MCF 10A (cell line): ENCODE results near the gene TSFM. TPM values are rescaled to one million over a fixed set of nuclear protein-coding genes. Genes with fewer than 3 reads are reported as not detected.
A peak's percentile ranks its signal among the peaks of the same experiment; 100 is the strongest.
"Not testable (repeated sequence)": the region's sequence is repeated elsewhere in the genome, so short reads cannot be mapped to it uniquely, and the experiment has no call there.

Source experiments
- BruUV-seq: library from RNA; stranded (reverse); fragments of 400-500 nt; replicated peaks from 2 replicates; lab custom pipeline; 2021; lab: Mats Ljungman, UMichigan
- CTCF ChIA-PET: fragments of 300-600 bp; sonication (Branson Sonifier 250); formaldehyde crosslinking; extraction: SDS; loops from one replicate; lab custom pipeline; 2021; ENCODE audit warnings: antibody characterized with exemption, inconsistent platforms; lab: Yijun Ruan, JAX
- POLR2A ChIA-PET: fragments of 300-600, 350-650 bp; sonication (Branson Sonifier 250); formaldehyde crosslinking; extraction: SDS; loops from one replicate; lab custom pipeline; 2020; ENCODE audit warnings: antibody characterized with exemption, inconsistent platforms; lab: Yijun Ruan, JAX
- DNase-seq: peaks from one replicate; pipeline ENCODE4 v3.0.0-alpha.2; 2018; ENCODE audit not compliant: unreplicated experiment
- H3K27ac Mint-ChIP-seq: one replicate; pipeline ENCODE4 v1.8.0; 2022; ENCODE audit warnings: mild to moderate bottlenecking, low read depth, mixed read lengths; ENCODE audit not compliant: unreplicated experiment
- H3K27me3 Mint-ChIP-seq: one replicate; pipeline ENCODE4 v1.8.0; 2022; ENCODE audit warnings: mixed read lengths; ENCODE audit not compliant: insufficient read depth, unreplicated experiment
- H3K36me3 Mint-ChIP-seq: one replicate; pipeline ENCODE4 v1.8.0; 2022; ENCODE audit warnings: mild to moderate bottlenecking, moderate library complexity, mixed read lengths; ENCODE audit not compliant: insufficient read depth, unreplicated experiment
- H3K4me1 Mint-ChIP-seq: one replicate; pipeline ENCODE4 v1.8.0; 2022; ENCODE audit warnings: mixed read lengths; ENCODE audit not compliant: insufficient read depth, unreplicated experiment
- H3K4me3 Mint-ChIP-seq: one replicate; pipeline ENCODE4 v1.8.0; 2022; ENCODE audit warnings: mild to moderate bottlenecking, moderate library complexity, mixed read lengths; ENCODE audit not compliant: unreplicated experiment
- H3K9me3 Mint-ChIP-seq: one replicate; pipeline ENCODE4 v1.8.0; 2022; ENCODE audit warnings: mixed read lengths; ENCODE audit not compliant: unreplicated experiment
- intact Hi-C: fragments of 100-400 bp; cut with micrococcal nuclease; formaldehyde crosslinking; loops from 2 replicates; pipeline ENCODE4 v1.14.1; 2022
- total RNA-seq: library from RNA; stranded (reverse); gene quantifications from 2 replicates; pipeline ENCODE4 v1.2.3, GENCODE V29; 2022
- TF ChIP-seq, protein P1 (sequence below): fragments of 200-600 bp; IDR thresholded peaks from one replicate; pipeline ENCODE4 v1.8.0; 2022; ENCODE audit warnings: antibody characterized with exemption, mild to moderate bottlenecking; ENCODE audit not compliant: unreplicated experiment

Gene TSFM
- total RNA-seq, 1 experiment from 2014 or later: 32.6 TPM

DNA sequence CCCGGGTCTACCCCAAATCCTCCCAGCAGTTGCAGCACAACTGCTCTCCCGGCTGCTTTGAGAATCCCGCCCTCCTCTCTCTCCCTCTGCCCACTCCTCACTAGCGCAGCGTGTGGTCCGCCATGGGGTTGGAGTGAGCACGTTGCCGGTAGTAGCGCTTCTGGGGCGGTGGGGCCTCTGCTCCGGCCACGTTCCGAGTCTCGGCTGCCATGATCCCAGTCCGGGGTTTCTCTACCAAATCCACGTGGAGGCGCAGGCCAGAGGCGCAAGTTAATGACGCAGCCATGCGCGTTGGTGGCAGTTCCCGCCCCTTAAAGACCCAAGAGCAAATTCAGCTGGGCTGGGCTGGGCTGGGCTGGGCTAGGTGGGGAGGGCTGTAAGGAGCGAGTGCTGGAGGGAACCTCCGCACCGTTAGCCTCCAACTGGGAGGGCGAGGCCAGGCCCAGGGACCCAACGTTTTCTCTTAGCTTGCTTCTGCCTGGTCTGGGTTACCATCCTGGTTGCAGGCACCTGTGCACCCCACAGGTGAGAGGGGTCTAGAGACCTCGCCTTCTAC is 10.6 kb upstream of the TSFM start, which contains the start of gene METTL1:
TSS of gene METTL1 (minus strand) at position 233 of the 556 bp plus-strand sequence. CDS start at position 211, 22 bp downstream.
- Mint-ChIP-seq H3K9me3 (no peaks in the 10 kb centered on the region), H3K4me1 (peaks cover 33% of the 10 kb centered on the region), H3K4me3 (peak within 1 kb of the TSS; percentile 99), H3K36me3 (peaks cover 13% of the 10 kb centered on the region), H3K27ac (peak within 1 kb of the TSS; percentile 100), H3K27me3 (no peaks in the 10 kb centered on the region)
- peak; percentile 97 for DNase-seq
- BruUV-seq: no TSS peak
- intact Hi-C loops: no loop called here
- ChIA-PET POLR2A (interaction anchor here (0.6 to 3.4 kb wide), 17 partner anchors 10 to 255 kb away, joined by 3 to 39 read pairs (median 4); partner anchors contain the start of genes CDK4, MARCHF9, TSFM and TSPAN31), CTCF (interaction anchor here (0.6 to 1.7 kb wide), 5 partner anchors 9 to 675 kb away, joined by 3 to 6 read pairs (median 4); partner anchors contain the start of gene TSFM)
- TF ChIP-seq, protein P1, sequence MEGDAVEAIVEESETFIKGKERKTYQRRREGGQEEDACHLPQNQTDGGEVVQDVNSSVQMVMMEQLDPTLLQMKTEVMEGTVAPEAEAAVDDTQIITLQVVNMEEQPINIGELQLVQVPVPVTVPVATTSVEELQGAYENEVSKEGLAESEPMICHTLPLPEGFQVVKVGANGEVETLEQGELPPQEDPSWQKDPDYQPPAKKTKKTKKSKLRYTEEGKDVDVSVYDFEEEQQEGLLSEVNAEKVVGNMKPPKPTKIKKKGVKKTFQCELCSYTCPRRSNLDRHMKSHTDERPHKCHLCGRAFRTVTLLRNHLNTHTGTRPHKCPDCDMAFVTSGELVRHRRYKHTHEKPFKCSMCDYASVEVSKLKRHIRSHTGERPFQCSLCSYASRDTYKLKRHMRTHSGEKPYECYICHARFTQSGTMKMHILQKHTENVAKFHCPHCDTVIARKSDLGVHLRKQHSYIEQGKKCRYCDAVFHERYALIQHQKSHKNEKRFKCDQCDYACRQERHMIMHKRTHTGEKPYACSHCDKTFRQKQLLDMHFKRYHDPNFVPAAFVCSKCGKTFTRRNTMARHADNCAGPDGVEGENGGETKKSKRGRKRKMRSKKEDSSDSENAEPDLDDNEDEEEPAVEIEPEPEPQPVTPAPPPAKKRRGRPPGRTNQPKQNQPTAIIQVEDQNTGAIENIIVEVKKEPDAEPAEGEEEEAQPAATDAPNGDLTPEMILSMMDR: no peak

DNA sequence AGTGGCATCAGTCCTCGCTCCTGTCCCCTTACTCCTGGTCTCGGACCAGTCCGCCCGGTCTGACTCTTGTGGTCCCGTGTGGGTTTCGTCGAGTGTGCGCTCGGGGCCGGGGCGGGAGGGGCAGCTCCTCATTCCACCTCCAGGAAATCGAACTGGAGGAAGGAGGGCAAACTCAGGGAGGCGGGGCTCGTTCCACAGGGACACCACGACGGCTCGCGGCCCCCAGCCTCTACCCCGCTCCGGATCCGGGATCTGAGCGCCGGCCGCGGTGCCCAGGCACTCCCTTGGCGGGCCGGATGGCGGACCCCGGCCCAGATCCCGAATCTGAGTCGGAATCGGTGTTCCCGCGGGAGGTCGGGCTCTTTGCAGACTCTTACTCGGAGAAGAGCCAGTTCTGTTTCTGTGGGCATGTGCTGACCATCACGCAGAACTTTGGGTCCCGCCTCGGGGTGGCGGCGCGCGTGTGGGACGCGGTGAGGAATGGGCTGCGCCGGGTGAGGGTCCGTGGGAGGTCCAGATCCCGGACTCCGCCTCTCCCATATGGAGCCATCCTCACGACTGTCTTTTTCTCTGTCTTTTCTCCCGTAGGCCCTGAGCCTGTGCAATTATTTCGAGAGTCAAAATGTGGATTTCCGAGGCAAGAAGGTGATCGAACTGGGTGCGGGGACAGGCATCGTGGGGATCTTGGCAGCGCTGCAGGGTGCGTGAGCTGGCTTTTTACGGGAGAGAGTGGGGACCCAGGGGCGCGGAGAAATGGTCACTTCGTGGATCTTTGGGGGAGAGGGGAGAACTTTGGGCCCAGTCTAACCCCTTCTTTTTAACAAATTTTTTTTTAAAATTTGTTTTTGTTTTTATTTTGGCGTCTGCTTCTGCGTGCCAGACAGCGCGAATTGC is 9.9 kb upstream of the TSFM start, which contains the start of gene EEF1AKMT3:
TSS of gene EEF1AKMT3 (plus strand) at position 186 of the 894 bp plus-strand sequence. CDS start at position 297, 111 bp downstream.
- Mint-ChIP-seq H3K9me3 (no peaks in the 10 kb centered on the region), H3K36me3 (peaks cover 19% of the 10 kb centered on the region), H3K4me1 (peaks cover 33% of the 10 kb centered on the region), H3K27me3 (no peaks in the 10 kb centered on the region), H3K4me3 (peak within 1 kb of the TSS; percentile 99), H3K27ac (peak within 1 kb of the TSS; percentile 100)
- no TSS peak for BruUV-seq
- ChIA-PET POLR2A (interaction anchor here (0.6 to 3.4 kb wide), 17 partner anchors 9 to 255 kb away, joined by 3 to 39 read pairs (median 4); partner anchors contain the start of genes CDK4, MARCHF9, TSFM and TSPAN31), CTCF (interaction anchor here (0.6 to 1.7 kb wide), 5 partner anchors 9 to 676 kb away, joined by 3 to 6 read pairs (median 4); partner anchors contain the start of gene TSFM)
- peak; percentile 66 for DNase-seq
- intact Hi-C loops: no loop called here
- TF ChIP-seq, protein P1: no peak

DNA sequence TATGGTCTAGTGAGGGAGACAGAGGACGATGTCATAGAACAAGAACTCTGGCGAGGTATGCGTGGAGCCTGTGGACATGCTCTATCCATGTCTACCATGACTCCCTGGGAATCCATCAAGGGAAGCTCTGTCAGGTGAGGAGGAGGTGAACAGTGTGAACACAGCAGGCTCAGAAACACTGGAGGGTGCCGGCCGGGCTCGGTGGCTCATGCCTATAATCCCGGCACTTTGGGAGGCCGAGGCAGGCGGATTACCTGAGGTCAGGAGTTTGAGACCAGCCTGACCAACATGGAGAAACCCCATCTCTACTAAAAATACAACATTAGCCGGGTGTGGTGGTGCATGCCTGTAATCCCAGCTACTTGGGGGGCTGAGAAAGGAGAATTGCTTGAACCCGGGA is 8.0 kb upstream of the TSFM start:
- H3K9me3 Mint-ChIP-seq, intact Hi-C loops, DNase-seq, BruUV-seq, H3K27me3 Mint-ChIP-seq, H3K4me3 Mint-ChIP-seq, H3K27ac Mint-ChIP-seq: not testable (repeated sequence)
- POLR2A ChIA-PET: interaction anchor here (0.6 to 3.4 kb wide), 7 partner anchors 7 to 183 kb away, joined by 3 to 39 read pairs (median 3); partner anchors contain the start of genes PIP4K2C and TSFM
- Mint-ChIP-seq H3K4me1 (peaks cover 37% of the 10 kb centered on the region), H3K36me3 (peaks cover 12% of the 10 kb centered on the region)
- CTCF ChIA-PET: interaction anchor here (0.6 to 1.8 kb wide), 4 partner anchors 8 to 28 kb away, joined by 3 to 8 read pairs (median 4); partner anchors contain the start of gene TSFM

DNA sequence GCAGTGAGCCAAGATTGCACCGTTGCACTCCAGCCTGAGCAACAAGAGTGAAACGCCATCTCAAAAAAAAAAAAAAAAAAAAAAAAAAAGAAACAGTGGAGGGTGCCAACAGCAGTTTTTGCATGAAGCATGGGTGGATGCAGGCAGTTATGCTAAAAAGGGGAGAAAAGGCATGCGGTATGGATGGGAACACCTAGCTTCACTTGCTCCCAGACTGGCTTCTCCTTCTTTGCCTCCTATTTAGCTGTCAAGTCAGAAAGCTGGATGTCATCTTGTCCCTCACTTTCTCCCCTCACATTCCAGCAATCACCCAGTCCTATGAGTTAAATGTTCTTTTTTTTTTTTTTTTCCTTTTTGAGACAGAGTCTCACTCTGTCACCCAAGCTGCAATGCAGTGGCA is 7.5 kb upstream of the TSFM start:
- Mint-ChIP-seq H3K4me3 (no peak overlapping the region), H3K27ac (no peak overlapping the region), H3K27me3 (no peaks in the 10 kb centered on the region), H3K36me3 (peaks cover 12% of the 10 kb centered on the region), H3K4me1 (peaks cover 36% of the 10 kb centered on the region), H3K9me3 (no peaks in the 10 kb centered on the region)
- TF ChIP-seq, protein P1: no peak
- ChIA-PET POLR2A (interaction anchor here (0.6 to 3.4 kb wide), 6 partner anchors 7 to 184 kb away, joined by 3 to 39 read pairs (median 3); partner anchors contain the start of genes PIP4K2C and TSFM), CTCF (interaction anchor here (0.6 to 1.8 kb wide), 5 partner anchors 10 to 44 kb away, joined by 3 to 5 read pairs (median 3); partner anchors contain the start of gene AVIL)
- no TSS peak for BruUV-seq
- DNase-seq: no peak
- intact Hi-C loops: no loop called here
